A673 (cell line): ENCODE measurements around the gene FDX2. TPM values are rescaled to one million over a fixed set of nuclear protein-coding genes. Genes with fewer than 3 reads are reported as not detected.

Experiments used
- Bru-seq: library from RNA; stranded (reverse); fragments of 400-500 nt; gene quantifications from one replicate; lab custom pipeline; 2021; lab: Mats Ljungman, UMichigan
- BruChase-seq, 2 experiments: library from RNA; stranded (reverse); fragments of 400-500 nt; gene quantifications; one replicate each; lab custom pipeline; 2021; lab: Mats Ljungman, UMichigan
- BruUV-seq: library from RNA; stranded (reverse); fragments of 400-500 nt; replicated peaks from 2 replicates; lab custom pipeline; 2021; lab: Mats Ljungman, UMichigan
- CTCF ChIA-PET: fragments of 300-600 bp; sonication (Branson Sonifier 250); formaldehyde crosslinking; loops from one replicate; lab custom pipeline; 2022; ENCODE audit warnings: antibody characterized with exemption; lab: Charles Lee
- POLR2A ChIA-PET: fragments of 300-600 bp; sonication (Branson Sonifier 250); formaldehyde crosslinking; loops from one replicate; lab custom pipeline; 2022; ENCODE audit warnings: antibody characterized with exemption; ENCODE audit not compliant: low non-redundant PET; lab: Charles Lee
- DNase-seq: peaks from one replicate; pipeline ENCODE4 v3.0.0-alpha.2; 2015; ENCODE audit warnings: low spot score
- H3K27ac ChIP-seq: fragments of 200-600 bp; sonication (generic); 2 replicates; pipeline ENCODE4 v1.5.1; 2016; ENCODE audit warnings: mixed run types, low read depth, mild to moderate bottlenecking, mixed read lengths, antibody characterized with exemption, low read length; ENCODE audit not compliant: poor library complexity, severe bottlenecking
- H3K27me3 ChIP-seq: fragments of 200-600 bp; sonication (generic); replicated peaks from 2 replicates; pipeline ENCODE4 v1.6.1; 2017; ENCODE audit warnings: mixed run types, low read depth, mild to moderate bottlenecking, mixed read lengths, antibody characterized with exemption, low read length; ENCODE audit not compliant: insufficient read depth, poor library complexity
- H3K36me3 ChIP-seq: fragments of 200-600 bp; sonication (generic); 2 replicates; pipeline ENCODE4 v1.6.1; 2016; ENCODE audit warnings: mixed run types, mild to moderate bottlenecking, mixed read lengths, antibody characterized with exemption, low read length; ENCODE audit not compliant: insufficient read depth, poor library complexity, severe bottlenecking
- H3K4me1 ChIP-seq: fragments of 200-600 bp; sonication (generic); 2 replicates; pipeline ENCODE4 v1.6.1; 2017; ENCODE audit warnings: mixed run types, mild to moderate bottlenecking, mixed read lengths, antibody characterized with exemption, low read length; ENCODE audit not compliant: insufficient read depth, poor library complexity, severe bottlenecking
- H3K4me3 ChIP-seq: fragments of 200-600 bp; sonication (generic); 2 replicates; pipeline ENCODE4 v1.5.1; 2016; ENCODE audit warnings: low read depth, mixed run types, mild to moderate bottlenecking, mixed read lengths, low read length; ENCODE audit not compliant: poor library complexity, severe bottlenecking
- H3K9me3 ChIP-seq: fragments of 200-600 bp; sonication (generic); 2 replicates; pipeline ENCODE4 v1.6.1; 2016; ENCODE audit warnings: mixed run types, low read depth, mild to moderate bottlenecking, mixed read lengths, antibody characterized with exemption, low read length; ENCODE audit not compliant: poor library complexity, severe bottlenecking
- EZH2 ChIP-seq: fragments of 200-600 bp; sonication (generic); IDR thresholded peaks from 2 replicates; pipeline ENCODE4 v1.6.1; 2017; ENCODE audit warnings: borderline replicate concordance, low read depth, mild to moderate bottlenecking, mixed read lengths, antibody characterized with exemption, low read length; ENCODE audit not compliant: poor library complexity, severe bottlenecking
- intact Hi-C: fragments of 100-400 bp; cut with micrococcal nuclease; formaldehyde crosslinking; loops from one replicate; pipeline ENCODE4 v1.10.0; 2022; ENCODE audit not compliant: unreplicated experiment
- long read RNA-seq: library from polyadenylated mRNA; stranded (forward); transcript quantifications from one replicate; pipeline ENCODE4 v2.0.0, GENCODE V29; 2022
- total RNA-seq: library from RNA; stranded (reverse); gene quantifications from 2 replicates; pipeline ENCODE4 v1.2.3, GENCODE V29; 2021
- TF ChIP-seq, protein P1 (sequence below): fragments of 300-800, 200-600 bp; sonication (generic); conservative IDR thresholded peaks from 2 replicates; pipeline ENCODE4 v1.5.1; 2017; ENCODE audit warnings: low read depth, mild to moderate bottlenecking, antibody characterized with exemption, low read length, moderate library complexity, mixed read lengths

The FDX2 gene
- total RNA-seq (26.7 and 29.9 TPM in 2 replicates), Bru-seq, nascent RNA (percentile 66 among the genes with signal in this experiment), BruChase-seq, experiment 1, labeled RNA remaining after a 2-hour chase (percentile 67 among the genes with signal in this experiment), BruChase-seq, experiment 2, labeled RNA remaining after a 6-hour chase (percentile 77 among the genes with signal in this experiment)
- long read RNA-seq, transcript FDX2-202 (5 exons, 1,012 nt): major isoform, 10 of 22 reads
- long read RNA-seq, transcript FDX2-203 (4 exons, 635 nt): minor isoform, 8 of 22 reads
- long read RNA-seq, partial matches to known transcripts: 0 of 22 reads
- long read RNA-seq, other reads (novel, unspliced or antisense): 1 of 22 reads

DNA sequence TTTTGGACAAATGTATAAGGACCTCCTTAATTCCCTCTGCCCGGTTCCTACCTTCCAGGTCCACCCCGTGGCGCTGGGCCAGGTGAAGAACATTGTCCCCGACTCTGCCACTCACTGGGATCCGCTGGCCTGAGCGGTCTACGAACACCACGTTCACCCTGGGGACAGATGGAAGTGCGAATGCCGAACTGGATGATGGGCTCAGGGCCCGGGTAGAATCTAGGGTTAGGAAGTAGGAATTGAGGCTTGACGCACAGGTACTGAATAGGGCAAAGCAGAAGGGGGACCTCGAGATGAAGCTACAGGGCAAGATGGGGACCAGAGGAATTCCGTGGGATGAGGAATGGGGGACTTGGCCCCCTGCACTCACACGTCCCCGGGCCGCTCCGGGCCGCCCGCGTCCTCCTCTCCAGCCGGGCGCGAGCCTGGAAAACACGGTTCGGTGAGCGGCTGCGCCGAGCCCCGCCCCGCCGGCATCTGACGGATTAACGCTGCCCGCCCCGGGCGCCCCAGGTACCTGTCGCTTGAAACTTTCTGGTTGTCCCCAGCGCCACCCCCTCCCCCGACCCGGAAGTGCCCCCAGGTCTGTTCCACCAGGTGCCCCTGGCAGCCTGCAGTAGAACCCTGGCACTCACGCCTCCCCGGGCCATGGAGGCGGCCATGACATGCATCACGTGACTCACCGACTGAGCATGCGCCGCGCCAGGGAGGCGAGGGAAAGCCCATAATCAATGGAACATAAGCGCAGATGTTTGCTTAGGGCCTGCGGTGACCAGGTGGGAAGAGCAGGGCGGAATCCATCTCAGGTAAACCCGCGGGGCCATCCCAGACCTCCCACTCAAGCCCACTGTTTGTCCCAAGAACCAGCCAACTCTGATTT lies at the start of gene FDX2:
TSS of gene FDX2 (minus strand) at position 681 of the 880 bp plus-strand sequence. CDS start at position 662, 19 bp downstream.
- Histone ChIP-seq H3K4me3 (peak within 1 kb of the TSS; percentile 75), H3K27me3 (no peaks in the 10 kb centered on the region), H3K36me3 (peaks cover 37% of the 10 kb centered on the region), H3K4me1 (peaks cover 5% of the 10 kb centered on the region), H3K27ac (peak within 1 kb of the TSS; percentile 68), H3K9me3 (no peaks in the 10 kb centered on the region)
- DNase-seq: peak; percentile 90
- no peak for TF ChIP-seq EZH2
- TF ChIP-seq, protein P1, sequence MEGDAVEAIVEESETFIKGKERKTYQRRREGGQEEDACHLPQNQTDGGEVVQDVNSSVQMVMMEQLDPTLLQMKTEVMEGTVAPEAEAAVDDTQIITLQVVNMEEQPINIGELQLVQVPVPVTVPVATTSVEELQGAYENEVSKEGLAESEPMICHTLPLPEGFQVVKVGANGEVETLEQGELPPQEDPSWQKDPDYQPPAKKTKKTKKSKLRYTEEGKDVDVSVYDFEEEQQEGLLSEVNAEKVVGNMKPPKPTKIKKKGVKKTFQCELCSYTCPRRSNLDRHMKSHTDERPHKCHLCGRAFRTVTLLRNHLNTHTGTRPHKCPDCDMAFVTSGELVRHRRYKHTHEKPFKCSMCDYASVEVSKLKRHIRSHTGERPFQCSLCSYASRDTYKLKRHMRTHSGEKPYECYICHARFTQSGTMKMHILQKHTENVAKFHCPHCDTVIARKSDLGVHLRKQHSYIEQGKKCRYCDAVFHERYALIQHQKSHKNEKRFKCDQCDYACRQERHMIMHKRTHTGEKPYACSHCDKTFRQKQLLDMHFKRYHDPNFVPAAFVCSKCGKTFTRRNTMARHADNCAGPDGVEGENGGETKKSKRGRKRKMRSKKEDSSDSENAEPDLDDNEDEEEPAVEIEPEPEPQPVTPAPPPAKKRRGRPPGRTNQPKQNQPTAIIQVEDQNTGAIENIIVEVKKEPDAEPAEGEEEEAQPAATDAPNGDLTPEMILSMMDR: no peak
- CTCF ChIA-PET: interaction anchor here (0.7 kb wide), 1 partner anchor 56 kb away, joined by 4 read pairs; no protein-coding TSS in a partner anchor
- intact Hi-C loops: no loop called here
- POLR2A ChIA-PET: interaction anchor here (0.8 kb wide), 1 partner anchor 27 kb away, joined by 3 read pairs; no protein-coding TSS in a partner anchor
- no TSS peak for BruUV-seq

DNA sequence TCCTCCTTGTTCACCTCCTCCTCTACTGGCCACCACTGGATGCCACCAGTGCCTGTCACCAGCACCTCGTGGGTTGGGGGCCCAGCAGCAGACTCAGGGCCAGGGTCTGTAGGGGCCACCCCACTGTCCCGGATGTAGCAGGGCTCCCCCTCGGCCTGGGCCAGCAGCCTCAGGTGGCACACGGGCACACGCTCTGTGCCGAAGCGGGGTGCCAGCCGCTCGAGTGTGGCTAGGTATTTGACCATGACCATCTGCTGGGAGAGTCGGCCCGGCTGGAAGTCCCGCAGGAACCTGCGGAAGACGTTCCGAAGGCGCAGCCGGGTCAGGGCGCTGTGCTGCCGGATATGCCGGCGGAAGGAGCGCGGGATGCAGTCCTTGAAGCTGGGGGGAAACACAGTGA lies 49.7 kb upstream of the FDX2 start:
- BruUV-seq: no TSS peak
- H3K4me1 ChIP-seq: no peaks in the 10 kb centered on the region
- TF ChIP-seq EZH2: no peak
- TF ChIP-seq, protein P1: no peak
- peaks cover 37% of the 10 kb centered on the region for H3K36me3 ChIP-seq
- CTCF ChIA-PET: no interaction called here
- H3K27ac ChIP-seq: no peak overlapping the region
- POLR2A ChIA-PET: no interaction called here
- H3K4me3 ChIP-seq: no peak overlapping the region
- no peaks in the 10 kb centered on the region for H3K27me3 ChIP-seq
- no peaks in the 10 kb centered on the region for H3K9me3 ChIP-seq
- no peak for DNase-seq
- intact Hi-C loops: no loop called here

DNA sequence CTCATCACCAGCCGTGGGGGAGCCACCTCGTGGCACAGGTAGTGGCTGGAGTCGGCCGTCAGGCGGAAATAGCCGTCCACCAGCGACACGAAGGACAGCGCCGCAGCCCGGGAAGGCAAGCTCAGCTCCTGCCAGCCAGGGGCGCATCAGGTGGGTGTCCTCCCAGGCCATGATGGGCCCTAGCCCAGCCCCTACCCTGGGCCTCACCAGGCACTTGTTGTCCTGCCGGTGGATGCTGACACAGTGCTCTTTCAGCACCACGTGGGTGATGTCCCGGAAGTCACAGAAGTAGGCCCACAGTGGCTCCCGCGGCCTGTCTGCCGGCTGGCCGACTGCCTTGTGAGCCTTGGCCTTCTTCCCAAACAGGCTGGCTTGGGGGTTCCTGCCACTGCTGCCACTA lies 48.8 kb upstream of the FDX2 start:
- H3K27me3 ChIP-seq: no peaks in the 10 kb centered on the region
- H3K4me3 ChIP-seq: no peak overlapping the region
- BruUV-seq: no TSS peak
- H3K9me3 ChIP-seq: no peaks in the 10 kb centered on the region
- no peak overlapping the region for H3K27ac ChIP-seq
- TF ChIP-seq, protein P1: no peak
- TF ChIP-seq EZH2: no peak
- H3K36me3 ChIP-seq: peaks cover 37% of the 10 kb centered on the region
- POLR2A ChIA-PET: no interaction called here
- no peak for DNase-seq
- intact Hi-C loops: no loop called here
- H3K4me1 ChIP-seq: no peaks in the 10 kb centered on the region
- CTCF ChIA-PET: no interaction called here
